ENCODE measurements around the gene STXBP6.

Gene STXBP6

GRCh38 chr14:25019892-25020291 is 30.1 kb downstream of the STXBP6 start:
- no peak for DNase-seq (ENCODE audit: extremely low read depth in 1 of 2, low read depth in 1 of 2)

GRCh38 chr14:25017562-25017961 is 32.4 kb downstream of the STXBP6 start:
- DNase-seq (ENCODE audit: extremely low read depth in 1 of 2, low read depth in 1 of 2), result no peak

GRCh38 chr14:25015761-25016160 is 34.2 kb downstream of the STXBP6 start:
- no peak for DNase-seq (ENCODE audit: extremely low read depth in 1 of 2, low read depth in 1 of 2)

GRCh38 chr14:25014440-25014839 is 35.5 kb downstream of the STXBP6 start:
- no peak for DNase-seq (ENCODE audit: extremely low read depth in 1 of 2, low read depth in 1 of 2)

- DNase-seq (ENCODE audit: extremely low read depth in 1 of 2, low read depth in 1 of 2), result no peak
Observed at GRCh38 chr14:25011095-25011494, 38.9 kb downstream of the STXBP6 start.

- no peak for DNase-seq (ENCODE audit: extremely low read depth in 1 of 2, low read depth in 1 of 2)
Observed at GRCh38 chr14:25010471-25010870, 39.5 kb downstream of the STXBP6 start.

GRCh38 chr14:25009891-25010290 is 40.1 kb downstream of the STXBP6 start:
- no peak for DNase-seq (ENCODE audit: extremely low read depth in 1 of 2, low read depth in 1 of 2)

- DNase-seq (ENCODE audit: extremely low read depth in 1 of 2, low read depth in 1 of 2), result no peak
Observed at GRCh38 chr14:25007832-25008231, 42.1 kb downstream of the STXBP6 start.

GRCh38 chr14:25006961-25007795 is 42.8 kb downstream of the STXBP6 start:
- DNase-seq (ENCODE audit: extremely low read depth in 1 of 2, low read depth in 1 of 2), result no peak

- no peak for DNase-seq (ENCODE audit: extremely low read depth in 1 of 2, low read depth in 1 of 2)
Observed at GRCh38 chr14:25006031-25006430, 43.9 kb downstream of the STXBP6 start.

GRCh38 chr14:25004389-25004809 is 45.5 kb downstream of the STXBP6 start:
- no peak for DNase-seq (ENCODE audit: extremely low read depth in 1 of 2, low read depth in 1 of 2)

- no peak for DNase-seq (ENCODE audit: extremely low read depth in 1 of 2, low read depth in 1 of 2)
Observed at GRCh38 chr14:25003537-25003936, 46.4 kb downstream of the STXBP6 start.

GRCh38 chr14:25001601-25002000 is 48.3 kb downstream of the STXBP6 start:
- no peak for DNase-seq (ENCODE audit: extremely low read depth in 1 of 2, low read depth in 1 of 2)

GRCh38 chr14:25001156-25001555 is 48.8 kb downstream of the STXBP6 start:
- no peak for DNase-seq (ENCODE audit: extremely low read depth in 1 of 2, low read depth in 1 of 2)

- no peak for DNase-seq (ENCODE audit: extremely low read depth in 1 of 2, low read depth in 1 of 2)
Observed at GRCh38 chr14:24999157-24999556, 50.8 kb downstream of the STXBP6 start.

GRCh38 chr14:24996930-24997725 is 52.8 kb downstream of the STXBP6 start:
- DNase-seq (ENCODE audit: extremely low read depth in 1 of 2, low read depth in 1 of 2), result no peak

GRCh38 chr14:24995016-24995415 is 54.9 kb downstream of the STXBP6 start:
- DNase-seq (ENCODE audit: extremely low read depth in 1 of 2, low read depth in 1 of 2), result no peak

GRCh38 chr14:24993631-24994030 is 56.3 kb downstream of the STXBP6 start:
- no peak for DNase-seq (ENCODE audit: extremely low read depth in 1 of 2, low read depth in 1 of 2)

- DNase-seq (ENCODE audit: extremely low read depth in 1 of 2, low read depth in 1 of 2), result no peak
Observed at GRCh38 chr14:24992624-24993360, 57.2 kb downstream of the STXBP6 start.

- no peak for DNase-seq (ENCODE audit: extremely low read depth in 1 of 2, low read depth in 1 of 2)
Observed at GRCh38 chr14:24991821-24992220, 58.1 kb downstream of the STXBP6 start.

GRCh38 chr14:24991288-24991687 is 58.7 kb downstream of the STXBP6 start:
- DNase-seq (ENCODE audit: extremely low read depth in 1 of 2, low read depth in 1 of 2), result no peak

All from activated CD8-positive, alpha-beta memory T cell treated with anti-CD3 and anti-CD28 coated beads for 1 hour (primary cell).